HepG2 (cell line): ENCODE results near the gene UBE2C.

Experiments
- CEBPZ ChIP-seq: IDR thresholded peaks from 2 replicates; pipeline ENCODE4 v1.6.1; 2012; ENCODE audit warnings: low read length, improper control_type of control experiment
- EP300 ChIP-seq, 3 experiments: sonication (generic) in 1 of 3; formaldehyde crosslinking in 1 of 3; IDR thresholded peaks; 2 replicates each; pipeline versions ENCODE4 v1.5.1 to v1.6.1; 2011 to 2020; ENCODE audit warnings: low read depth in 2 of 3, low read length in 2 of 3, borderline replicate concordance in 1 of 3, improper control_type of control experiment in 1 of 3, mild to moderate bottlenecking in 1 of 3, missing genetic modification reagents in 1 of 3, moderate library complexity in 1 of 3
- NFE2 ChIP-seq: sonication (generic); formaldehyde crosslinking; IDR thresholded peaks from 2 replicates; pipeline ENCODE4 v1.4.0; 2020; ENCODE audit warnings: missing genetic modification reagents
- POLR2A ChIP-seq, 2 experiments: IDR thresholded peaks; 2 replicates each; pipeline ENCODE4 v1.6.1; 2011; ENCODE audit warnings: low read depth in 2 of 2, low read length in 2 of 2, mild to moderate bottlenecking in 1 of 2, moderate library complexity in 1 of 2; ENCODE audit not compliant: insufficient read depth in 1 of 2
- SMYD3 ChIP-seq: sonication (generic); formaldehyde crosslinking; IDR thresholded peaks from 2 replicates; pipeline ENCODE4 v1.8.1; 2023; ENCODE audit warnings: mild to moderate bottlenecking, missing genetic modification reagents
- SOX13 ChIP-seq, 3 experiments: fragments of 450-650 bp in 1 of 3; sonication (generic) in 1 of 3; formaldehyde crosslinking in 1 of 3; IDR thresholded peaks in 2 of 3; conservative IDR thresholded peaks in 1 of 3; 2 replicates each; pipeline versions ENCODE4 v1.5.0 to v1.6.1; 2016 to 2020; ENCODE audit warnings: antibody characterized with exemption in 1 of 3, mild to moderate bottlenecking in 1 of 3, missing compliant biosample characterization in 1 of 3, missing genetic modification reagents in 1 of 3, moderate library complexity in 1 of 3
- ZBTB4 ChIP-seq: sonication (generic); formaldehyde crosslinking; IDR thresholded peaks from 2 replicates; pipeline ENCODE4 v1.4.0; 2020; ENCODE audit warnings: missing genetic modification reagents, mild to moderate bottlenecking, borderline replicate concordance
- ZBTB42 ChIP-seq: sonication (generic); formaldehyde crosslinking; IDR thresholded peaks from 2 replicates; pipeline ENCODE4 v1.5.0; 2020; ENCODE audit warnings: mild to moderate bottlenecking, missing genetic modification reagents
- ZBTB7A ChIP-seq: sonication (generic); formaldehyde crosslinking; IDR thresholded peaks from 2 replicates; pipeline ENCODE4 v1.8.0; 2022; ENCODE audit warnings: mild to moderate bottlenecking, missing genetic modification reagents
- ZFP90 ChIP-seq: sonication (generic); formaldehyde crosslinking; IDR thresholded peaks from 2 replicates; pipeline ENCODE4 v1.8.0; 2022; ENCODE audit warnings: missing genetic modification reagents, mild to moderate bottlenecking, inconsistent platforms, borderline replicate concordance
- ZNF703 ChIP-seq: sonication (generic); formaldehyde crosslinking; IDR thresholded peaks from 2 replicates; pipeline ENCODE4 v1.5.1; 2020; ENCODE audit warnings: missing genetic modification reagents, mild to moderate bottlenecking, moderate library complexity, borderline replicate concordance

- TF ChIP-seq ZFP90 (CRISPR knock-in tag): no peak
- no peak for TF ChIP-seq SOX13 (IDR thresholded peaks at IDR 0.05)
- TF ChIP-seq SOX13 (CRISPR knock-in tag; conservative IDR thresholded peaks at IDR 0.05 in 1 of 2, IDR thresholded peaks at IDR 0.05 in 1 of 2): no peak
- no peak for TF ChIP-seq SMYD3 (CRISPR knock-in tag)
- TF ChIP-seq ZNF703: no peak
- no peak for TF ChIP-seq CEBPZ
- no peak for TF ChIP-seq EP300 (IDR thresholded peaks at IDR 0.05; ENCODE audit: low read depth in 2 of 2, low read length in 2 of 2)
- no peak for TF ChIP-seq EP300 (CRISPR knock-in tag; IDR thresholded peaks at IDR 0.05; ENCODE audit: borderline replicate concordance)
- no peak for TF ChIP-seq NFE2 (CRISPR knock-in tag)
- TF ChIP-seq ZBTB4 (CRISPR knock-in tag): no peak
- TF ChIP-seq ZBTB7A (CRISPR knock-in tag): no peak
- no peak for TF ChIP-seq POLR2A (IDR thresholded peaks at IDR 0.05; ENCODE audit: insufficient read depth in 1 of 2, low read depth in 2 of 2, low read length in 2 of 2)
- TF ChIP-seq ZBTB42 (CRISPR knock-in tag): no peak
Observed at GRCh38 chr20:45775411-45775810, 37.0 kb upstream of the UBE2C start.
